B cell (primary cell): Measurements from ENCODE around the gene RGS6. TPM values are rescaled to one million over a fixed set of nuclear protein-coding genes. Genes with fewer than 3 reads are reported as not detected.

Experiments
- ATAC-seq: fragments of 200-7000 bp; cut with Tn5 transposase; one replicate; pipeline ENCODE4 v1.10.0; 2021; ENCODE audit warnings: low read depth, mild to moderate bottlenecking, moderate number of reproducible peaks, moderate library complexity
- CTCF ChIA-PET: fragments of 350-600 bp; sonication (Branson Sonifier 250); formaldehyde crosslinking; loops from one replicate; lab custom pipeline; 2021; ENCODE audit warnings: antibody characterized with exemption, inconsistent platforms; lab: Charles Lee
- POLR2A ChIA-PET: fragments of 350-600 bp; sonication (Branson Sonifier 250); formaldehyde crosslinking; loops from one replicate; lab custom pipeline; 2021; ENCODE audit warnings: antibody characterized with exemption; lab: Charles Lee
- DNase-seq: peaks from one replicate; pipeline ENCODE4 v3.0.0; 2013
- H2AFZ ChIP-seq: 2 replicates; pipeline ENCODE4 v1.6.1; 2012; ENCODE audit warnings: mild to moderate bottlenecking, low read depth, low read length; ENCODE audit not compliant: insufficient read depth, poor library complexity, severe bottlenecking
- H3K27ac ChIP-seq, 2 donors: 1 replicate in 1 of 2; 2 replicates in 1 of 2; pipeline ENCODE4 v1.5.1; 2012 to 2013; ENCODE audit warnings: low read length in 2 of 2, mild to moderate bottlenecking in 2 of 2, moderate library complexity in 1 of 2
- H3K27me3 ChIP-seq, 4 experiments: fragments of 200-600 bp in 1 of 4; sonication (generic) in 1 of 4; replicated peaks in 1 of 4; 1 replicate in 2 of 4; 2 replicates in 2 of 4; pipeline versions ENCODE4 v1.6.1 to v1.7.0; 2013 to 2016; ENCODE audit warnings: low read length in 3 of 4, mild to moderate bottlenecking in 2 of 4, mixed read lengths in 1 of 4, moderate library complexity in 1 of 4; ENCODE audit not compliant: insufficient read depth in 4 of 4, control insufficient read depth in 3 of 4; ENCODE audit errors: control extremely low read depth in 1 of 4
- H3K36me3 ChIP-seq, 2 experiments: replicated peaks in 1 of 2; 1 replicate in 1 of 2; 2 replicates in 1 of 2; pipeline versions ENCODE4 v1.6.1 to v1.7.1; 2013; ENCODE audit warnings: low read length in 1 of 2; ENCODE audit not compliant: insufficient read depth in 2 of 2, control insufficient read depth in 1 of 2; ENCODE audit errors: control extremely low read depth in 1 of 2, extremely low read depth in 1 of 2
- H3K4me1 ChIP-seq, 2 donors: fragments of 200-600 bp in 1 of 2; sonication (generic) in 1 of 2; 1 replicate in 1 of 2; 2 replicates in 1 of 2; pipeline versions ENCODE4 v1.5.1 to v1.6.1; 2013 to 2017; ENCODE audit warnings: low read length in 2 of 2; ENCODE audit not compliant: control insufficient read depth in 2 of 2, insufficient read depth in 2 of 2
- H3K4me2 ChIP-seq: replicated peaks from 2 replicates; pipeline ENCODE3; 2012; ENCODE audit warnings: mild to moderate bottlenecking, low read depth, low read length; ENCODE audit not compliant: poor library complexity, severe bottlenecking
- H3K4me3 ChIP-seq, 5 experiments: fragments of 200-600 bp in 1 of 5; sonication (generic) in 1 of 5; 1 replicate in 3 of 5; 2 replicates in 2 of 5; pipeline versions ENCODE4 v1.5.1 to v1.7.0; 2011 to 2016; ENCODE audit warnings: low read length in 4 of 5, mild to moderate bottlenecking in 4 of 5, low read depth in 2 of 5, control low read depth in 1 of 5, moderate library complexity in 1 of 5; ENCODE audit not compliant: insufficient read depth in 1 of 5; ENCODE audit errors: control extremely low read depth in 1 of 5, extremely low read depth in 1 of 5
- H3K79me2 ChIP-seq: fragments of 200-600 bp; sonication (generic); one replicate; pipeline ENCODE4 v1.6.0; 2016; ENCODE audit warnings: low read length; ENCODE audit not compliant: control insufficient read depth, insufficient read depth
- H3K9ac ChIP-seq: fragments of 200-600 bp; sonication (generic); 2 replicates; pipeline ENCODE4 v1.6.1; 2017; ENCODE audit warnings: mild to moderate bottlenecking, low read length, moderate library complexity
- H3K9me3 ChIP-seq, 3 donors: one replicate each; pipeline versions ENCODE4 v1.6.1 to v1.7.1; 2013; ENCODE audit warnings: low read length in 2 of 3; ENCODE audit not compliant: control insufficient read depth in 2 of 3, insufficient read depth in 1 of 3; ENCODE audit errors: control extremely low read depth in 1 of 3
- H4K20me1 ChIP-seq: 2 replicates; pipeline ENCODE4 v1.6.0; 2012; ENCODE audit warnings: mild to moderate bottlenecking, low read length; ENCODE audit not compliant: insufficient read depth, control insufficient read depth, poor library complexity, severe bottlenecking
- H3K27ac Mint-ChIP-seq: one replicate; pipeline ENCODE4 v1.8.0; 2021; ENCODE audit warnings: mixed read lengths
- H3K27me3 Mint-ChIP-seq: one replicate; pipeline ENCODE4 v1.8.0; 2021; ENCODE audit warnings: mixed read lengths
- H3K4me1 Mint-ChIP-seq: one replicate; pipeline ENCODE4 v1.8.0; 2021; ENCODE audit warnings: mixed read lengths
- H3K4me3 Mint-ChIP-seq: one replicate; pipeline ENCODE4 v1.8.0; 2021; ENCODE audit warnings: mixed read lengths
- H3K9me3 Mint-ChIP-seq: one replicate; pipeline ENCODE4 v1.8.0; 2022; ENCODE audit warnings: mixed read lengths; ENCODE audit not compliant: insufficient read depth
- CTCF ChIP-seq: fragments of 200-600 bp; IDR thresholded peaks from one replicate; pipeline ENCODE4 v1.8.0; 2022; ENCODE audit warnings: antibody characterized with exemption, mild to moderate bottlenecking
- EZH2 ChIP-seq: IDR thresholded peaks from 2 replicates; pipeline ENCODE4 v1.6.1; 2012; ENCODE audit warnings: borderline replicate concordance, low read depth, mild to moderate bottlenecking, moderate library complexity, low read length; ENCODE audit not compliant: insufficient read depth, poor library complexity, severe bottlenecking
- WGBS: methylation state at CpG from one replicate; pipeline ENCODE4 v1.1.5; 2013; ENCODE audit warnings: missing lambda C conversion rate; ENCODE audit not compliant: insufficient coverage; 5-methylcytosine and 5-hydroxymethylcytosine counted together
- intact Hi-C: fragments of 100-400 bp; cut with micrococcal nuclease; formaldehyde crosslinking; loops from one replicate; pipeline ENCODE4 v1.10.0; 2022
- polyA plus RNA-seq: library from polyadenylated mRNA; depleted of rRNA; stranded (reverse); fragments of >200 nt; gene quantifications from 2 replicates; pipeline ENCODE4 v1.2.3, GENCODE V29; 2012
- total RNA-seq, 2 donors: library from RNA; stranded (reverse); fragments of 120-200 nt in 1 of 2; gene quantifications; 1 replicate in 1 of 2; 2 replicates in 1 of 2; pipeline versions ENCODE4 v1.2.3 to v1.2.4, GENCODE V29; 2013 to 2022

Gene RGS6
- total and polyA plus RNA-seq, 2 donors (not counting 1 experiment from before 2014, with no cell fraction given): 0.07 TPM; not detected in 1

- H3K36me3 ChIP-seq: no peaks in the 10 kb centered on the region
- no peak overlapping the region for H3K9ac ChIP-seq
- H3K27ac ChIP-seq: no peak overlapping the region
- no peaks in the 10 kb centered on the region for H3K79me2 ChIP-seq
- no peak overlapping the region for H2AFZ ChIP-seq
- no peaks in the 10 kb centered on the region for H3K4me1 Mint-ChIP-seq
- no peaks in the 10 kb centered on the region for H3K4me1 ChIP-seq
- H4K20me1 ChIP-seq: no peaks in the 10 kb centered on the region
- H3K27me3 ChIP-seq: peaks cover 0 to 5% (median 1%) of the 10 kb centered on the region in 4 experiments
- no peak for DNase-seq
- peaks cover 23% of the 10 kb centered on the region for H3K27me3 Mint-ChIP-seq
- intact Hi-C loops: no loop called here
- peaks cover 0 to 1% (median 0%) of the 10 kb centered on the region in 3 donors for H3K9me3 ChIP-seq
- ChIA-PET CTCF (no interaction called here), POLR2A (no interaction called here)
- H3K4me2 ChIP-seq: no peak overlapping the region
- H3K27ac Mint-ChIP-seq: no peak overlapping the region
- no peak for TF ChIP-seq CTCF
- TF ChIP-seq EZH2: no peak
- ATAC-seq: no peak
- H3K9me3 Mint-ChIP-seq: no peaks in the 10 kb centered on the region
- no peak overlapping the region for H3K4me3 ChIP-seq
- H3K4me3 Mint-ChIP-seq: no peak overlapping the region
These were observed 85.1 kb downstream of the RGS6 start for GRCh38 chr14:72017290-72017689.

GRCh38 chr14:72023128-72024042 is 91.2 kb downstream of the RGS6 start:
- Histone ChIP-seq H2AFZ (no peak overlapping the region), H3K4me1 (no peaks in the 10 kb centered on the region), H3K27me3 (peaks cover 0 to 17% (median 5%) of the 10 kb centered on the region in 4 experiments), H3K4me3 (no peak overlapping the region), H4K20me1 (no peaks in the 10 kb centered on the region), H3K4me2 (no peak overlapping the region), H3K79me2 (no peaks in the 10 kb centered on the region), H3K9me3 (peaks cover 0 to 1% (median 0%) of the 10 kb centered on the region in 3 donors), H3K36me3 (no peaks in the 10 kb centered on the region), H3K27ac (no peak overlapping the region), H3K9ac (no peak overlapping the region)
- intact Hi-C loops: loop anchor here (10.0 kb wide), 1 partner anchor 421 kb away; no protein-coding TSS in a partner anchor
- H3K4me3 Mint-ChIP-seq: no peak overlapping the region
- WGBS: 86% methylated on average over 1 of the region's 7 CpGs
- TF ChIP-seq EZH2: no peak
- TF ChIP-seq CTCF: no peak
- H3K27ac Mint-ChIP-seq: no peak overlapping the region
- ATAC-seq (no peak), DNase-seq (no peak)
- POLR2A ChIA-PET: interaction anchor here (0.6 kb wide), 1 partner anchor 171 kb away, joined by 4 read pairs; no protein-coding TSS in a partner anchor
- no peaks in the 10 kb centered on the region for H3K4me1 Mint-ChIP-seq
- H3K9me3 Mint-ChIP-seq: no peaks in the 10 kb centered on the region
- CTCF ChIA-PET: interaction anchor here (0.7 to 1.7 kb wide), 6 partner anchors 10 to 880 kb away, joined by 3 to 5 read pairs (median 4); no protein-coding TSS in a partner anchor
- peaks cover 38% of the 10 kb centered on the region for H3K27me3 Mint-ChIP-seq
